HG03469 (cell line): Measurements from ENCODE around the gene TTLL11.
"Not testable (repeated sequence)": the region's sequence is repeated elsewhere in the genome, so short reads cannot be mapped to it uniquely, and the experiment has no call there.

Experiments
- ATAC-seq: cut with Tn5 transposase; IDR thresholded peaks from one replicate; pipeline ENCODE4 v1.9.1; 2021; ENCODE audit warnings: mild to moderate bottlenecking, moderate library complexity, moderate number of reproducible peaks; ENCODE audit not compliant: unreplicated experiment

Gene TTLL11

GRCh38 chr9:121912812-121913627 is 180.1 kb downstream of the TTLL11 start:
- no peak for ATAC-seq

- no peak for ATAC-seq
Measured at GRCh38 chr9:121910491-121911040, 182.5 kb downstream of the TTLL11 start.

GRCh38 chr9:121909111-121909510 is 184.0 kb downstream of the TTLL11 start:
- no peak for ATAC-seq

- ATAC-seq, result no peak
Measured at GRCh38 chr9:121906074-121906870, 186.8 kb downstream of the TTLL11 start.

GRCh38 chr9:121902461-121903135 is 190.5 kb downstream of the TTLL11 start:
- ATAC-seq, result no peak

- ATAC-seq, result no peak
Measured at GRCh38 chr9:121901616-121902015, 191.5 kb downstream of the TTLL11 start.

- ATAC-seq, result no peak
Measured at GRCh38 chr9:121900163-121900562, 192.9 kb downstream of the TTLL11 start.

- no peak for ATAC-seq
Measured at GRCh38 chr9:121898856-121899255, 194.3 kb downstream of the TTLL11 start.

- ATAC-seq, result no peak
Measured at GRCh38 chr9:121897140-121897539, 196.0 kb downstream of the TTLL11 start.

GRCh38 chr9:121896545-121896943 is 196.6 kb downstream of the TTLL11 start:
- ATAC-seq, result no peak

- ATAC-seq, result no peak
Measured at GRCh38 chr9:121895818-121896544, 197.1 kb downstream of the TTLL11 start.

GRCh38 chr9:121895358-121895757 is 197.8 kb downstream of the TTLL11 start:
- ATAC-seq, result no peak

GRCh38 chr9:121894380-121894779 is 198.7 kb downstream of the TTLL11 start:
- ATAC-seq, result not testable (repeated sequence)

- ATAC-seq, result no peak
Measured at GRCh38 chr9:121893786-121894185, 199.3 kb downstream of the TTLL11 start.

- no peak for ATAC-seq
Measured at GRCh38 chr9:121892706-121893105, 200.4 kb downstream of the TTLL11 start.

GRCh38 chr9:121890746-121891145 is 202.4 kb downstream of the TTLL11 start:
- ATAC-seq, result no peak

- no peak for ATAC-seq
Measured at GRCh38 chr9:121889990-121890563, 203.0 kb downstream of the TTLL11 start.

- ATAC-seq, result no peak
Measured at GRCh38 chr9:121888438-121888775, 204.7 kb downstream of the TTLL11 start.

- no peak for ATAC-seq
Measured at GRCh38 chr9:121887553-121888437, 205.3 kb downstream of the TTLL11 start.
